Measurements from ENCODE around the gene VRK1. TPM values are rescaled to one million over a fixed set of nuclear protein-coding genes. Genes with fewer than 3 reads are reported as not detected.

VRK1 gene
- total and polyA plus RNA-seq, 2 of the 8 experiments (the other 6 are each of a cell fraction or from before 2014, with no cell fraction given), result 24.2 to 64.8 TPM

- WGBS, 2 experiments (ENCODE audit: extremely low coverage in 1 of 2, insufficient coverage in 1 of 2, insufficient read length in 1 of 2, insufficient replicate concordance in 2 of 2, low coverage in 1 of 2, low lambda C conversion rate in 2 of 2, missing lambda C conversion rate in 1 of 2), result 92% methylated on average over 8 of the region's 8 CpGs; no CpG with 5 or more reads in 1 of the 2 experiments
- H3K18ac ChIP-seq (ENCODE audit: extremely low read depth, low read length), result no peak overlapping the region
- H3K4me1 ChIP-seq (replicated peaks in 1 of 4; ENCODE audit: control insufficient read depth in 3 of 4, insufficient read depth in 4 of 4, low read length in 3 of 4), result no peaks in the 10 kb centered on the region
- no peak overlapping the region for H3K27ac ChIP-seq (ENCODE audit: low read depth, low read length)
- no peak overlapping the region for H3K4me3 ChIP-seq (ENCODE audit: extremely low read depth in 1 of 4, insufficient read depth in 2 of 4, low read depth in 3 of 4, low read length in 4 of 4)
- no peaks in the 10 kb centered on the region for H3K27me3 ChIP-seq (replicated peaks in 1 of 4; ENCODE audit: control insufficient read depth in 3 of 4, extremely low read depth in 1 of 4, insufficient read depth in 3 of 4, low read length in 3 of 4)
- H2AFZ ChIP-seq (ENCODE audit: low read length), result no peak overlapping the region
- H4K91ac ChIP-seq (replicated peaks; ENCODE audit: insufficient read length, low read length), result no peak overlapping the region
- CTCF ChIA-PET (ENCODE audit: partially characterized antibody), result interaction anchor here (0.6 kb wide), 1 partner anchor 14 kb away, joined by 3 read pairs; no protein-coding TSS in a partner anchor
- no peaks in the 10 kb centered on the region for H4K20me1 ChIP-seq (replicated peaks in 1 of 2; ENCODE audit: control insufficient read depth in 1 of 2, insufficient read depth in 2 of 2, low read length in 2 of 2)
- H3K9ac ChIP-seq (replicated peaks in 1 of 4; ENCODE audit: extremely low read depth in 1 of 4, low read depth in 3 of 4, low read length in 3 of 4), result no peak overlapping the region
- no peak overlapping the region for H3K14ac ChIP-seq (ENCODE audit: insufficient read length)
- H4K5ac ChIP-seq (ENCODE audit: insufficient read length, low read depth, low read length), result no peak overlapping the region
- H3K9me3 ChIP-seq (ENCODE audit: insufficient read depth in 2 of 2, low read depth in 1 of 2, low read length in 1 of 2), result no peaks in the 10 kb centered on the region
- no peak overlapping the region for H2BK15ac ChIP-seq (ENCODE audit: low read length)
- POLR2A ChIA-PET (ENCODE audit: partially characterized antibody), result no interaction called here
- TF ChIP-seq SP1 (IDR thresholded peaks at IDR 0.05; ENCODE audit: low read depth, low read length), result no peak
- H3K4ac ChIP-seq (replicated peaks; ENCODE audit: insufficient read length, low read depth, low read length), result no peak overlapping the region
- H3K79me1 ChIP-seq (ENCODE audit: low read depth, low read length), result no peaks in the 10 kb centered on the region
- no peaks in the 10 kb centered on the region for H3K23me2 ChIP-seq (ENCODE audit: low read depth, low read length)
- H3K79me2 ChIP-seq (ENCODE audit: control insufficient read depth in 1 of 2, insufficient read depth in 2 of 2, low read length in 2 of 2), result no peaks in the 10 kb centered on the region
- H2BK12ac ChIP-seq (ENCODE audit: low read depth, low read length), result no peak overlapping the region
- H2BK120ac ChIP-seq (replicated peaks; ENCODE audit: low read depth, low read length), result no peak overlapping the region
- DNase-seq (ENCODE audit: low read depth in 1 of 2, low spot score in 2 of 2) (no peak), FAIRE-seq (no peak)
- H3K23ac ChIP-seq (ENCODE audit: insufficient read length), result no peak overlapping the region
- no peak overlapping the region for H3K56ac ChIP-seq (replicated peaks; ENCODE audit: insufficient read length, low read depth, low read length)
- H3K4me2 ChIP-seq (ENCODE audit: insufficient read depth in 1 of 2, low read depth in 2 of 2, low read length in 2 of 2), result no peak overlapping the region
- H2BK5ac ChIP-seq (ENCODE audit: low read depth, low read length), result no peak overlapping the region
- no peak overlapping the region for H2BK20ac ChIP-seq (ENCODE audit: low read length)
- H4K8ac ChIP-seq (ENCODE audit: extremely low read depth, insufficient read depth, low read length), result peak overlapping the region; percentile 52; the same call in 1 of the 2 replicates
- no peak overlapping the region for H2AK5ac ChIP-seq (ENCODE audit: low read depth, low read length)
- H3K36me3 ChIP-seq (ENCODE audit: control insufficient read depth in 2 of 4, insufficient read depth in 4 of 4, low read length in 3 of 4), result no peaks in the 10 kb centered on the region
These were observed 14.7 kb upstream of the VRK1 start for GRCh38 chr14:96782436-96782835.

Data from H1 (cell line).